Fibroblast of skin of back (primary cell): ENCODE data around the gene RMI1.
"Not testable (repeated sequence)": the region's sequence is repeated elsewhere in the genome, so short reads cannot be mapped to it uniquely, and the experiment has no call there.

ENCODE experiments used
- DNase-seq: peaks from one replicate; pipeline ENCODE4 v3.0.0-alpha.2; 2013

Gene RMI1

DNA sequence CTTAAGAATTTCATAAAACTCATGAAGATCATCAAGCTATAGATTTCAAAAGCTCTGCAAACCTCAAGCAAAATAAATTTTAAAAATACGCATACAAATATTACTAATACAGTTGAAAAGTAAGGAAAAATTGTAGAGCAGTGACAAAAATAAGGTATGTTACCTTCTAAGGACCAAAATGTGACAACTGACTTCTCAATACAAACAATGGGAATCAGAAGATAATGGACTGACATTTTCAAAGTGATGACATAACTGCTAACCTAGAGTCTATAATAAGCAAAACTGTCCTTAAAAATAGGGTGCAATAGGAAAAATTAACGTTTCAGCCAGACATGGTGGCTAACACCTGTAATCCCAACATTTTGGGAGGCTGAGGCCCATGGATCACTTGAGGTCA is 27.1 kb downstream of the RMI1 start:
- DNase-seq = no peak

- DNase-seq = no peak
Measured at GRCh38 chr9:84024041-84024575, 43.5 kb downstream of the RMI1 start.

DNA sequence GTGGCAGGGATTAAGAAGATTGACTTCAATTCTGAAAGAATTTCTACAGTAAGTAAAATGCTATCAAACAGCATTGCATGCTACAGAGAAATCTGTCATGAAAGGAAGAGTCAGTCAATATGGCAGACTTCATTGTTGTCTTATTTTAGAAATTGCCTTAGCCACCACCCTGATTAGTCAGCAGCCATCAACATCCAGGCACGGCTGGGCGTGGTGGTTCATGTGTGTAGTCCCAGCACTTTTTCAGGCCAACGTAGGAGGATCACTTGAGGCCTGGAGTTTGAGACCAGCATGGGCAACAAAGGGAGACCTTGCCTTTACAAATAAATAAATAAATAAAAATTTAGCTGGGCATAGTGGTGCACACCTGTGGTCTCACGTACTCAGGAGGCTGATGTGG is 46.6 kb downstream of the RMI1 start:
- DNase-seq = no peak

DNA sequence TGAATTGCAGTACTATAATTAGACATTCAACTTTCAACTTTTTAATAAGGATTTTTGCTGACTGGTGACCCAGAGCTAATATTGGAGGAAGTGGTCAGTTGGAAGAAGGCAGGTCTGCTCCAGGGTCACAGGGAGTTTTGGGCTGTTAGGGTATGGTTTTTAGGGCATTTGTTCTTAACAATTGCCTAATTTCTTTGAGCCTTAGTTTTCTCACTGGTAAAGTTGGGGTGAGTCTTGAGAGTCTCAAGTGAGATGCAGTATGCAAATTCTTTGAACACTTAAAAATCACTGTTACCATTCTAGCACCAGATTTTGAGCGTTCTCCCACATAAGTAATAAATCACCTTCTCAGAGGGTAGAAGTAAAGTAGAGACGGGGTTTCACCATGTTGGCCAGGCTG is 50.9 kb downstream of the RMI1 start:
- DNase-seq = no peak

- not testable (repeated sequence) for DNase-seq
Measured at GRCh38 chr9:84041857-84042256, 61.3 kb downstream of the RMI1 start.

DNA sequence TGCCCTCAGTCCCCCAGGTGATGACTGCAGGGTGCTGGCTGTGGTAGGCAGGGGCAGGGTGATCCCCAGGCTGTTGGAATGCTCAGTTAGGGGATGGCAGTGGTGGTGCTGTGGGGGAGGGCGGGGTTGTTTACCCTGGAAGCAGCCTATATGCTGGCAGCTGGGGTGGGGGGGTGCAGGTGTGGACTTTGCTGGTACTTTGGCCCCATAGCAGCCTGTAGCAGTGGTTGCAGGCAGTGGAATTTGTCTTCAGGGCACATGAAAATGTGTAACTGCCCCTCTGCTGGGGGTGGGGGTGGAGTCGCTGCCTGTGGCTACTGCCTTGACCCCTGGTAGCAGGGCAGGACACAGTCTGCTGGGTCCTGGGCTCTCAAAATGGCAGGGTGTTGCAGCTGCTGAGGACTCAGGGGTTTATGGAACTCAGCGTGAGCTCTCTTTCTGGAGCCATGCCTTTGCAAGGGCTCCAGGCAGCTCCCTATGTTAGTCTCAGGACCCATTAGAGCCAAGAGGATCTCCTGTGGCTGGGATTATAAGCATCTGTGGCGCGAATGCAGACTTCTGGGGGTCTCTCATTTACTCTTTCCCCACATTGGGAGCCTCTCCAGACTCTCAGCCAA is 65.0 kb downstream of the RMI1 start:
- no peak for DNase-seq
